Measurements from ENCODE around the gene CBLL2.
"Not testable (repeated sequence)": the region's sequence is repeated elsewhere in the genome, so short reads cannot be mapped to it uniquely, and the experiment has no call there.

Gene CBLL2, protein sequence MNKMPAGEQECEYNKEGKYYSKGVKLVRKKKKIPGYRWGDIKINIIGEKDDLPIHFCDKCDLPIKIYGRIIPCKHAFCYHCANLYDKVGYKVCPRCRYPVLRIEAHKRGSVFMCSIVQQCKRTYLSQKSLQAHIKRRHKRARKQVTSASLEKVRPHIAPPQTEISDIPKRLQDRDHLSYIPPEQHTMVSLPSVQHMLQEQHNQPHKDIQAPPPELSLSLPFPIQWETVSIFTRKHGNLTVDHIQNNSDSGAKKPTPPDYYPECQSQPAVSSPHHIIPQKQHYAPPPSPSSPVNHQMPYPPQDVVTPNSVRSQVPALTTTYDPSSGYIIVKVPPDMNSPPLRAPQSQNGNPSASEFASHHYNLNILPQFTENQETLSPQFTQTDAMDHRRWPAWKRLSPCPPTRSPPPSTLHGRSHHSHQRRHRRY

DNA sequence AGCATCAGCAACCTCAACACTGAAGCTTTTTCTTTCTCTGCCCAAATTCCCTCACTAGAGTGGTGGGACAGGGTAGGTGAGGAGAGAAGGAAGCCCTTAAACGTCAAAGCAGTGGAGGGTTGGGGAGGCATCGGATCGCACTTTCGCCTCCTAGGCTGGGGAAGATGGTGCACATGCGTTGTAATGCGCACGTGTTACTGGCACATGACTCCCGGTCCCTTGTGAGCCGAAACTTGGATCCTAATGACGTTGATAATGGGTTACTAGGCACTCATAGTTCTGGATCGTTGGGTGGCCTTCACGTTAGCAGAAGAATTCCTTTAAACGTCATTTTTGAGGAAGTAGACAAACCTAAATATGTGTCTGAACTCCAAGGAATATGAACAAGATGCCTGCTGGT lies at the start of gene CBLL2:
Gene CBLL2 (plus strand): TSS at position 301 of the 400 bp plus-strand sequence. CDS start 79 bp downstream, at position 380.
- no peak for DNase-seq (ENCODE audit: low spot score)

DNA sequence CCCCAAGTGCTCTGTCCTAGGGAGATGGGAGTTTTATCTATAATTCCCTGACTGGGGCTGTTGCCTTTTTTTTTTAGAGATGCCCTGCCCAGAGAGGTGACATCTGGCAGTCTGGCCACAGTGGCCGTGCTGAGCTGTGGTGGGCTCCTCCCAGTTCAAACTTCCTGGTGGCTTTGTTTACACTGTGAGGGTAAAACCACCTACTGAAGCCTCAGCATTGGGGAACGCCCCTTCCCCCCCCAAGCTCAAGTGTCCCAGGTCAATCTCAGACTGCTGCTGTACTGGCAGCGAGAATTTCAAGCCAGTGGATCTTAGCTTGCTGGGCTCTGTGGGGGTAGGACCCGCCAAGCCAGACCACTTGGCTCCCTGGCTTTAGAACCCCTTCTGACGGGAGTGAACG lies 38.3 kb upstream of the CBLL2 start:
- DNase-seq (ENCODE audit: low spot score): no peak

DNA sequence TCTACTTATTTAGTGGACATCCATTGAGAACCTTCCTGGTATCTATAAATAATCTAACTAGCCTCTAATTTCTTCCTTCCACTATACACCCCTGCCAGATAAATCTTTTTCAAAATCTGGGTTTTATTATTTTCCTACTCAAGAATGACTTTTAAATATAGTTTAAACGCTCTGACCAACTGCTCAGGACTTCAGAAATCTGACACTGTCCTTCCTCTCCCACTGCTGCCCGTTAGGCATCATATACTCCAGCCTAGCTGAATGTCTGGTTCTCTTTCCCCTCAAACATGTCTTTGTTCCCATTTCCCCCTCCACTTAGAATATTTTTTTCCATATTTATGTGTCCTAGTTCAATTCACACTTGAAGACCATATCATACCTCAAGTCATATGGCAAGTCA lies 35.2 kb upstream of the CBLL2 start:
- no peak for DNase-seq (ENCODE audit: low spot score)

DNA sequence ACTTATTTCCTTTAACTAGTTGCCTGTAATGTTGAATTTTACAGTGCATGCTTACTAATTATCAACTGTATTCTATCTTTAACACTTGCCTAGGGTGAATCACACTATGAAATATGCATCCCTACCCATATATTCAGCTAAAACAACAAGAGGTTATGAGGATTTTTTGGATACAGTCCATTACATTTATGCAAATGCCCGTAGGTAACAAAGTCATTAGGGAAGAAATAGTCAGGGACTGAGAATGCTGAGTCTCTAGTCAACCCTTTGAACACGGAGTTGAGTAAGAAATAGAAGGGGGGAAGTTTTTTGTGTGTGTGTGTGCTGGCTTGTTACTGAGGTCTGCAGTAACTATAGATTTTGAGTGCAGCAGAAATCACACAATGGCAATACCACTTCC lies 26.1 kb upstream of the CBLL2 start:
- no peak for DNase-seq (ENCODE audit: low spot score)

DNA sequence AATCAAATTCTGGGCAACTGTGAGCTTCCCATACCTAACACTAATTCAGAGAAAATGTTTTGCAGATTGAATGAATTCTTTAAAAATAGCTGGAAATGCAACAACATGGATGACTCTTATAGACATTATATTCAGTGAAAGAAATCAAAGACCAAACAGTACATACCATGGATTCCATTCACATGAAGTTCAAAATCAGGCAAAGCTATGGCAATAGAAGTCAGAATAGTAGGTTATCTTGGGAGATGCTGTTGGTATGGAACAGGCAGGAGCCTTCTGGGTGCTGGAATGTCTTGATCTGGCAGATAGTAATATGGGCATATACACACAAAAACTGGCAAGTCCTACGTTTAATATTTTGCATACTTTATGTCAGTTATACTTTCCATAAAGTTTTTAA lies 25.5 kb upstream of the CBLL2 start:
- no peak for DNase-seq (ENCODE audit: low spot score)

DNA sequence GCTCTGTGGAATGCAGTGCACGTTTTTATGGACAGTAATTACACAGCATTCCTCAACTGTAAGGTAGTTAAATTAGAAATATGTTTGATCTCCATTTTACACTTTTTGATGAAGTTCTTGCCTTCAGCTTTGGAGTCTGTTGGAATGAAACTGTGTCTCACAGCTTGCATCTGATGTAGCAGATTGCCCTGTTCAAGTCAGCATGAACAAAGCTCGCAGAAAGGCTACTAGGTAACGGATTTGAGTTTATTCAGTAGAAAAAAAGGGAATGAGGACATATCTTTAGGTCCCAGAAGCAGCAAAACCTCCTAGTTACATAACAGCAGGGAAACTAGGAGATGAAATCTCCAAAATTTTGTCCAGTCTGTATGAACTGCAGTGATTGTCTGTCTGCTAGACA lies 24.3 kb upstream of the CBLL2 start:
- DNase-seq (ENCODE audit: low spot score): no peak

DNA sequence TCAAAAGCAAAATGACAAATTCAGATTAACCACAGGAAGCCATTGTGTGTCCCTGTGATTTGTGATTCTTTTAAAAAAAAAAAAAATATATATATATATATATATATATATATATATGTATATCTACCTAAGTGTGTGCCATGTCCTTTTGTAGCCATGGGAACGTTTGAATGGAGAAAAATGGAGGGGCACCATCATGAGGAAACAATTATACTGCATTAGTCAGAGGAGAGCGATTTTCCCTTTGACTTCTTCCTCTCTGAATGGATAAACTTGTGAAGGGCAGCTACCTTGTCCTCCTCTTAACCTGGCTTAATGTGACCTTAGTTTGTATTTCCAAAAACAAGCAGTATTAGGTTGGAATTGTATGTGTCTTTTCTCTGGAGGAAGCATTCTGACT lies 23.3 kb upstream of the CBLL2 start:
- no peak for DNase-seq (ENCODE audit: low spot score)

DNA sequence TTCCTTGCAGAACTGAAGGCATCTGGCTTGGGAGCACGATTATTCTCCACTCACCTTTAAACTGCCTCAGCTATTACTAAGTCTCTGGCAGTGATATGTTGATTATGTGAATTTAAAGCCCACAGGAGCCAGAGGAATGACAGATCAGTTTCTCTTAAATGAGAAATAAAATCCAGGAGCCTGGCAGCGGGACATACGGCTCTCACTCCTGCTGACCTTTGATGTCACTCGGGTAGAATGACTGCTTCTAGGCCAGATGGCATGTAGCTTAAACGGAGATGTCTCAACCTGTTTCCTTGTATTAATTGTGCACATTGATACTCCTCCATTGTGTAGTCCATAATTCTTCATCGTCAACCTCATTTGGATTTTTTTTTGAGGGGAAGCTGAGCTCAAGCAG lies 4.0 kb upstream of the CBLL2 start:
- DNase-seq (ENCODE audit: low spot score): no peak

DNA sequence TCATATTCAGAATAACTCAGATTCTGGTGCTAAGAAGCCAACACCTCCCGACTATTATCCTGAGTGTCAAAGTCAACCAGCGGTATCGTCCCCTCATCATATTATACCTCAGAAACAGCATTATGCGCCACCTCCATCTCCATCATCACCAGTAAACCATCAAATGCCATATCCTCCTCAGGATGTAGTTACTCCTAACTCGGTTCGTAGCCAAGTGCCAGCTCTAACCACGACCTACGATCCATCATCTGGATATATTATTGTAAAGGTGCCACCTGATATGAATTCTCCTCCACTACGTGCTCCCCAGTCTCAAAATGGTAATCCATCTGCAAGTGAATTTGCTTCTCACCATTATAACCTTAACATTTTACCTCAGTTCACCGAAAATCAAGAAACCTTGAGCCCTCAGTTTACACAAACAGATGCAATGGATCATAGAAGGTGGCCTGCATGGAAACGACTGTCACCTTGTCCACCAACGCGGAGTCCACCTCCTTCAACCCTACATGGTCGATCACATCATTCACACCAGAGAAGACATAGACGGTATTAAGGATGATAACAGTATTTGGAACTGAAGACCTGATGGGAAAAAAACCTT lies 1.1 kb downstream of the CBLL2 start:
- DNase-seq (ENCODE audit: low spot score): no peak

DNA sequence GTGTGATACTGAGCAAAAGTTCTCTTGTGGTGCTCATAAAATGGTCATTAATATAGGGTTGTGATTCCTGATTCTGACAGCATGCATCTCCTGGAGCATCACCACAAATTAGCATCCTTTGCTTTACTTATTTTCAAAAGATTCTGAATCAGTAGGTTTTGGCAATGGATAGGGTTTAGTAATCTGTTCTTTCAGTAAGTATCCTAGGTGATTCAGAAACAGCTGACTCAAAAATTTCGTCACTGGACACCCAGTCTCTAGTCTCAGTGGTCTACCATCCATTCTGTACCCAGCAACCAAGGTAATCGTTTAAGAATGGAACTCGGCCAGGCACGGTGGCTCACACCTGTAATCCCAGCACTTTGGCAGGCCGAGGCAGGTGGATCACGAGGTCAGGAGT lies 4.1 kb downstream of the CBLL2 start:
- DNase-seq (ENCODE audit: low spot score): no peak

DNA sequence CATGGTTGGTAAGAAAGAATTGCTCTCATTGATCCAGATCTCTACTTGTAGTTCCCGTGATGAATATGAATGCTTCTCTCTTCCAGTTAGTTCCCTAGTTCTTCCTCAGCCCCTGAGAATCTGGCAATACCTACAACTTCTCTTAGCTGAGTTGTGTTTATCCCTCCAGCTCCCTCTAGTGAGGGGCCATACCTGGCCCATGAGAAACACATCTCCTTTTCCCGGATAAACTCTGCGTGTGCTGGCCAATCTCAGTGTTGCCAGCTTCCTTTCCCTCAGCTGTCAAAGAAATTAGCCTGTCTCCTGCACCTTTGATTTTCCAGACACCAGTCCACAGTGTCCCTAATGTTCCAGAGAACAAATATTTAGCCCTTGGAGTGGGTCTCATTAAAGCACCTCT lies 5.7 kb downstream of the CBLL2 start:
- no peak for DNase-seq (ENCODE audit: low spot score)

DNA sequence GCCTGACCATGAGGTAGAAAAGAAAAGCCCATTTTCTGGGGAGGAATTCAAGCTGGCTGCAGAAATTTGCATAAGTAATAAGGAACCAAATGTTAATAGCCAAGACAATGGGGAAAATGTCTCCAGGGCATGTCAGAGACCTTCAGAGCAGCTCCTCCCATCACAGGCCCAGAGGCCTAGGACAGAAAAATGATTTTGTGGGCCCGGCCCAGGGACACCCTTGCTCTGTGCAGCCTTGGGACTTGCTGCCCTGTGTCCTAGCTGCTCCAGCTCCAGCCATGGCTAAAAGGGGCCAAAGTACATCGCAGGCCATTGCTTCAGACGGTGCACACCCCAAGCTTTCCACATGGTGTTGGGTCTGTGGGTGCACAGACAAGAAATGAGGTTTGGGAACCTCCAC lies 16.5 kb downstream of the CBLL2 start:
- DNase-seq (ENCODE audit: low spot score): not testable (repeated sequence)

DNA sequence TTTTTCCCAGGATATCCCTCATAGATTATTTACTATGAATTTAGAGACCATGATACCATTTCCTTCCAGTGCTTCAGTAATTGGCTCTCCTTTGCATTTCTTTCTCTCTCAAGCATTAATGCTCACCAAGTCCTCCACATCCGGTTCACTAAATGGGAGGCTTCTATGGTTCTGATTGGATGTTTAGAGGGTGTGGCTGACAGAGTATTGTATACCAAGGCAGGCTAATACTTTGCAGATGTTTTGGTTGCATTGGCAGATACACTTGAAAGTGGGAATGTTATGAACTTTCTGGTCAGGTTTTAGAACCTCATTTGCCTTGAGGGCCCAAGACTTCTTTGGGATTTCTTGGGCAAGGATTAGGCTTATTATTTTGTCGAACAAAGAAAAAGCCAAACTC lies 24.2 kb downstream of the CBLL2 start:
- no peak for DNase-seq (ENCODE audit: low spot score)

DNA sequence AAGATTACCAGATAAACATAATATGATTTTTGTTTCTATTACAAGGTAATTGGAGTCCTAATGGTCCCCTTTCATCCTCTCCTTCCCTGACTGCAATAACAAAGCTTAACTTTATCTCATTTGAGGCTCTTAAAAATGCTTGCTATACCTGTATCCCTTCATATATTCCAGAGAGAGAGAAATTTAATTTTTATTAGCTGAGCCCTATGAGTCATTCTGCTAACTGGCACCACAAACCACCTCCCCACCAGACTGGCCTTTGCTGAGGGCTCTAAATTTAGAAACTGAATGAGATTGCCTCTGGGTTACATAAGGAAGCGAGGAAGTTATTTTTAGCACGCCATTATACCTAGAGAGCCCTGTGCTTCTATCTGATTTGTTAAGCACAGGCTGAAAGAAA lies 27.4 kb downstream of the CBLL2 start:
- no peak for DNase-seq (ENCODE audit: low spot score)

DNA sequence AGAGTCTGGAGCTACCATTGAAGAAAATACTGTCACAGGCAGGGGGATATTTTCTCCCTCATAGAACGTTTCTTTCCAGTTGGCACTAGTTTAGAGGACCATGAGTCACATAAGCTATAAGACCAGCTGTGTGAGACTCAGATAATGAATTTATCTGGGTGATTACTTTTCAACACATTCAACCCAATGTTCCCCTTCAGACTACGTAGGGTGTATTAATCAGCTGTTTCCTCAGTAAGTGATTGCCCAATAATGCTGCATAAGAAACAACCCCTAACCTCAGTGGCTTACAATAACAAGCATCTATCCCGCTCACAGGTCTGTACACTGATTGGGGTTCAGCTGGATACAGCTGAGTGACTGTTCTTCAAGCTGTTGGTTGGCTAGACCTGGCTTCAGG lies 38.1 kb downstream of the CBLL2 start:
- no peak for DNase-seq (ENCODE audit: low spot score)

DNA sequence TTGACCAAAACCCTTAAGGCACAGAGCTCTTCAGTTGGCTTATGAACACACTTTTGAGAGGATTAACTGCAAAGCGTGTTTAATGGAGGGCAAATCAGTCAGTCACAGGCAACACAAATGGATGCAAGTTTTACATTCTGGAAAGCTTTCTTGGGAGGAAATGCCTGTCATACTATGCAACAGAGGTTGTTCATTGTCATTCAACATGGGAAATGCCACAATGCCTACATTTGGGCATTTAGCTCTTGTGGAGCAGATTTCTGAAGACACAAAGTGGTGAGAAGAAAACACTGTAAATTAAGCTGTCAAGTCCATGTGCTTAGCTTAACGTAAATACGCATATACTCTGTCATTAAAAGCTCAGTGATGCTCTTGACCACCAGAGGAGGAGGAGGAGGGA lies 41.1 kb downstream of the CBLL2 start:
- no peak for DNase-seq (ENCODE audit: low spot score)

DNA sequence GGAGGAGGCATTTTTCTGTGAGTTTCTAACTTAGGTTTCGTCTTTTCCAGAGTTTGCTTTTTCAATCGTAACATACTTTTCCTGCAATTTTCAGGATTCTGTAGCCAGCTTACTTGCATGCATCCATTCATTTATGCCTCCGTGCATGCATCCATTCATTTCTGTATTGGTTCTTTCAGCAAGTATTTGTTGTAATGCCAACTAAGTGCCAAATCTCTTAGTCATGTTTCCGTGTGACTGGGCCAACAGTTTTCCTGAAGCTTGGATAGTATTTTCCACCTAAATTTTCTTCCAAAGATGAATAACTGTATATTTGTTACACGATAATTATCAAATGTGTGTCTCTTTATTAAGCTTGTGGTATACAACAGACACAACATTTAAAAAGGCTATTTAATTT lies 41.5 kb downstream of the CBLL2 start:
- no peak for DNase-seq (ENCODE audit: low spot score)

DNA sequence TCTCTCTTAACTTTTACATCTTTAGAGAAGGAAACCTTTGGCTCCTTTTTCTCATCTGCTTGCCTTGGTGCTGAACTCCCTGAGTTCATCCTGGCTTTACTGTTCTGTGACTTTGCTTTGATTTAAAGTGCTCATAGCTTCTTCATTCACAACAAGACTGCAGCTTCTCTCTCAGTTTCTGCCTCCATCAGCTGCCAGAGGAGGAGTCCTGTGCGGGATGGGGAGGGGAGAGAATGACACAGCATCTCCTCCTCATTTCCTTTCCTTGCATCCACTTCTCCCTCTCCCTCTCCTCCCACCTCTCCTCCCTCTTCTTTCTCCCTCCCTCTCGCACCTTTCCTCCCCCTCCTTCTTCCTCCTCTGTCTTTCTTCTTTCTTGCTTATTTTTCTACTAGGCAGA lies 42.0 kb downstream of the CBLL2 start:
- no peak for DNase-seq (ENCODE audit: low spot score)

DNA sequence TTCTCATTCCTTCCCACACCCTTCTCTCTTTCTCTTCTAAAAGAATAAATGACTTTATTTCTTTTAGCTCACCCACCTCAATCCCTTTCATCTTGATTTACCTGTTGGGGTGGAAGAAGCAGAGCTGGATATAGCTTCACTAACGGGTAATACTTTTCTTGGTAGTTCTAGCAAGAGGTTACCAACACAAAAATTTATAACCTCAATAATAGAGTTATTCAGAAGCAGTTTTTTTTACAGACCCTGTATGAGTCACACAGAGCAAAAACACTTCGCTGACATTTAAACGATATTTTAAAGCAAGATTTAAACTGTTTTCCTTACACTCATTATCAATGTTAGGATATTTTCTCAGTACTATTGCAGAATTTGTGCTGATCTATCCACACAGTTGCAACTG lies 42.4 kb downstream of the CBLL2 start:
- DNase-seq (ENCODE audit: low spot score): no peak

DNA sequence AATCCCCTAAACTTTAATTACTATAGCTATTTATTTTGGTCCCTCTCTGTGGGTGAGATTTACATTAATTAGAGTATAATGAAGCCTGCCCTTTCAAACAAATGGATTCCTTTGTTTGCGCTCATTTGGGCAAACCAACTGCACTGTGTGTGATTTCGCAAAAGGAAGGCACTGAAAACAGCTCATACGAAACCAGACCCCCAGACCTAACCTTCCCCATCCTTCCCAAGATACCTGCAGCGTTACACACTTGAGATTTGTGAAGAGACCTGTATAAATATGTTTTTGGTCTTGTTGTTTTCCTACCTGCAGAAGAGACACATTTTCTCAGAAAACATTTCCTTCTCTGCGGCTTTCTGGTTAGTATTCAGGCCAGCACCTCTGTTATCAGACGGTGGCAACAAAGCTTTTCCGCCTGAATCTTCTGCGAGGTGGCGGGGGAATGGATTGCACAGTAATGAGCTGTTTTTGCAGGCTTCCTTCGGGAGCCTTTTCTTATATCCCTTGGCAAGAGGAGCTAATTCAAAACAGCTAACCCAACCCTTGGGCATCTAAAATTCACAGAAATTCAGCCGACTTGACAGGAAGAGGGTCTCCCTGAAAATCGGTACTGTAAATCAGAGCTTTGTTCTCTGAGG lies 47.6 kb downstream of the CBLL2 start:
- DNase-seq (ENCODE audit: low spot score): no peak

DNA sequence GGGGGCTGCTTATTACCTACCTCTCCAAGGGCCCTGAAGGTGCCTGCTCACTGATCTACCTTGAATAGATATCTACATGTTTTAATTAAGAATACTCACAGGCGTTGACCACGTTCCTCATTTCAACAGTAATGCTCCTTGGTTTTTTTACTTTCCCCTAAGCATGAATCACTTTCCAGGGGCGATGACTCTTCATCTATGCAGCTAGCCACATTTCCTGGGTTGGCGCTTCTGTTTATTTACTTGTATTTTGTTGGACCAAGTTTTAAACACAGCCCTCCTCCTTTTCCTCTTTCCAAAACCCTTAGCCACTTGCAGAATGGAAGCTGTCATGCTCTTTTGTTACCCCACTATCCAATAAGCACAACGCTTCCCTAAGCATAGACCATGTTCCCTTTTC lies 50.8 kb downstream of the CBLL2 start:
- no peak for DNase-seq (ENCODE audit: low spot score)
